HG03280 (cell line): ENCODE results near the gene BPIFB2.

ENCODE experiments used
- ATAC-seq: cut with Tn5 transposase; IDR thresholded peaks from one replicate; pipeline ENCODE4 v1.9.1; 2021; ENCODE audit warnings: mild to moderate bottlenecking, moderate library complexity; ENCODE audit not compliant: unreplicated experiment

Gene BPIFB2

DNA sequence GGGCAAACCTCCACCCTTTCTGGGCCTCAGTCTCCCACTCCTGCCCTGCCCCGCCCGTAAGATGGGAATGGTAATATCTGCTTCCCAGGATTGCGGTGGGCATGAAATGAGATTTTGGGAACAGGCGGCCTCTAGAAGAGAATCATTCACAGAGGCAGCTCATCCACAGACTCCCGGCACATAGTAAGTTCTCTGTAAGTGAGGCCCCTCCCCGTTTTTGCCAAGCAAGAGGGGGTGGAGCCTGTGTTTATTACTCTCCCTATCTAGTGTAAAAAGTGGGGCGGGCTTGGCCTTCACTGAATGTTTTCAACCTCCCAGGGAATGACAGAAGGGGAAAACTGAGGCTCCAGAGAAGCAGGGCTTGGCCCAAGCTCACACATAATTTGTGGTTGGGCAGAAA lies 23.3 kb upstream of the BPIFB2 start:
- no peak for ATAC-seq

DNA sequence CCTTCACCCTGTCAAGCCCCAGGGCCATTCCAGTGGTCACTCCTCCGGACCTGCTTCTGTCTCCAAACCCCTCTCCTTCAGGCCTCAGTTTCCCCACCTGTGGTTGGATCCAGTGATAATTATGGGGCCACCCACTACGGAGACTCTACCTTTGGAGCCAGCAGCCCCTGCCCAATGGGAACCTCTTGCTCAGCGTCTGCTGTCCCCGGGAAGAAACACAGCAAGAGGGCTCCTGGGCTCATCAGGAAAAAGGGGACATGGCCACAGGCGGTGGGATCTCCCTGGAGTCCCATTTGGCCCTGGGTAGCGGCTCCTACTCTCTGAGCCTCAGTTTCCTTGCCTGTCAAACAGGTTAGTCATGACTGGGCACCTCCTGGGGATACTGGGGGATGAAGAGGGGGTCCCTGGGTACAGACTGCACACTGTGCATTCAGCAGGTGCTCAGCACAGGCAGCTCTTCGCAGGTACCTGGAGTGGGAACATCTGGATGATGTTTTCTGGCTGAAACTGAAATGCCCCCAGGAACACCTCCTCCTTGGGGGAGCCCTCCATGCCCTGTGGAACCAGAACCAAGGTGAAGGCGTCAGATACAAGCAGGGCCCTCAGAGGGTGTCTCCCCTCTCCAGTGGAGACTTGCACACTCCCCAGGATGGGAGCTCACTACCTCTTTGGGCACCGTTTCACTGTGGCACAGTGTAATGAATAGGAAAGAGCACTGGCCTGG lies 22.7 kb upstream of the BPIFB2 start:
- ATAC-seq = no peak

GRCh38 chr20:32985596-32985995 lies 21.9 kb upstream of the BPIFB2 start:
- ATAC-seq = no peak

GRCh38 chr20:32986331-32986966 lies 21.1 kb upstream of the BPIFB2 start:
- no peak for ATAC-seq

DNA sequence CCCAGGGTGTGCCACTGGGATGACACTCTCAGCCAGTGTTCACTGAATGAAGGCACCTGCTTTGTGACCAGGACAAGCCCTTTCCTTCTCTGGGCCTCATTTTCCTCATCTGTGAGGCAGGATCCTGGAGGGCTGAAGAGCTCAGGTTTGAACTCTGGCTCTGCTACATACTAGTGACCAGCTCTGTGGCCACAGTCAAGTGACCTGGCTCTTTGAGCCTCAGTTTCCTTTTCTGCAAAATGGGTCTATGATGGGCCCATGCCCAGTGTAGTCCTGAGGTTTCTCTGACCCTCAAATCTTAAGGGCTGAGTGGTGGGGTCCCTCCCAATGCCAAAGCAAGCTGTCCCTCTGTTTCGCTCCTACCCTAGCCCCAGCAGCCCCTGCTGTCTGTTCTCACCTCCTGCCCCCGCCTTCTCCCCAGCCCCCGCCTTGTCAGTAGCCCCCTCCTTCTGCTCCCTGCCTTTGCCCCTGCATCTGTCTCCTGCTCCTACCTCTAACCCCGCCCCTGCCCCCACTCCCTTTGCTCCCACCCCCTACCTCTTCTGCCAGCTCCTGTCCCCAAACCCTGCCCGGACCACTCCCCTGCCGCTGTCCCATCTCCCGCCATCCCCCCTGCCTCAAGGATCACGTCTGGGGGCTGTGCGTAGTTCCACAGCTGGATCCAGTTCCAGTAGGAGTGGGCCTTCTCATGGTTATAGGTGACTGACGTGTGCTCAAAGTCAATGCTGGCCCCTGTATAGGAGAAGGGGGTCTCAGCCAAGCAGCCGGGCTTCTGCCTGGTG lies 20.3 kb upstream of the BPIFB2 start:
- ATAC-seq = no peak

DNA sequence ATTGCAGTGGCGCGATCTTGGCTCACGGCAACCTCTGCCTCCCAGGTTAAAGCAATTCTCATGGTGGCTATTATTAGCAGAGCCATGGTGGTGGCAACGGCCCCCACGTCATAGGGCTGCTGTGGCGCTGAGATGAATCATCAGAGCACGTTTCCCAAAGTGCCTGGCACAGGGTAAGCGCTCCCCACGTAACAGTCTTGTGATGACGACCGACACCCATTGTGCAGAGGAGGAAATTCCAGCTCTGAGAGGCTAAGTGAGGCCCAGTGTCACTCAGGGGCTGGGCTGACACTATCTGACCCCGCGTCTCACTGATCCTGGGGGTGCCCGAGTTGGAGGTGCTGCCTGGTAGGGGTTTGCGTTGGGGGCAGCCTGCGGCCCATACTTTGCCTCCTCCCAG lies 19.5 kb upstream of the BPIFB2 start:
- no peak for ATAC-seq

DNA sequence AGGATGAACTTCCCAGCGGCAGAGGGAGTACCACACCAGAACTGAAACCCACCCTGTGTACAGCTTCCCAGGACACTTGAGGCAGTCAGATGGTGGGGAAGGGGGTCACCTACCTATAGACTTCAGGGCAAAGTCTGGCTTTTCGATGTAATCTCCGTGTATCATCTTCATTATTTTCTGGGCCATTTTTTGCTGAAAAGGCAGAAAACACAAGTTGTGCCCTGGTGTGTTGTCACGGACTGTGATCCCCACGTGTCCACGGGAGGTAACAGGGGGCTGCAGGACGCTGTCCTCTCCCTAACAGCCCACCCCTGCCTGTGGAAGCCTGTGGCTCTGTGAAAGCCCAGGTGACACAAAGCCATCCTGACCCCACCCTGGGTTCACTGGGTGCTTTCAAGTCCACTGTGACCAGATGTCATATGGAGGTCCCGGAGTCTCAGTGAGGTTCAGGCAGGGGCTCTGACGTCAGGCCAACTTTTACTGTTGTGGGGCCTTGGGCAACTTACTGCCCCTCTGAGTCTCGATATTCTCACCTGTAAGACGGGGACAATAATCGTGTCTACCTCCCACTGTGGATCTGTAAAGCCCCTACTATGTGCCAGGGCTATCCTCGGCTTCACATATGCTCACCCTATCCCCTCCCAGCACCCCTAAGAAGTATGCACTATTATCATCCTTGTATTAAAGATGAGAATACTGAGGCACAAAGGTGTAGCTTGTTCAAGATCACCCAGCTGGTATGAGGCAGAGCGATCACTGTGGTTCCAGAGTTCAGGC lies 17.8 kb upstream of the BPIFB2 start:
- ATAC-seq = no peak

DNA sequence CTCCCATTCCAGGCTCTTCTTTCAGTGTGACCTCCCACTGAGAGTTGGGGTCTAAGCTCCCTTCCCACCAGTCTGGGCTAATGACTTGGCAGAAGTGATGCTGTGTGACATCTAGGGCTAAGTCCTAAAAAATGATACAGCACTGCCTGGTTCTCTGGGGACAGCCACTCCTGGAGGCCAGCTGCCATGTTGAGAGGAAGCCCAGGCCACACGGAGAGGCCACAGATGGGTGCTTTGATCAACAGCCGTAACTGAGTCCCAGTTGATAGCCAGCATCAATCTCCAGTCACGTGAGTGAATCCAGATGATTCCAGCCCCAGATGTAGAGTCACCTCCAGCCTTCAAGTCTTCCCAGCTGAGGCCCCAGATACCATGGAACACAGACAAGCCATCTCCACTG lies 17.1 kb upstream of the BPIFB2 start:
- no peak for ATAC-seq

DNA sequence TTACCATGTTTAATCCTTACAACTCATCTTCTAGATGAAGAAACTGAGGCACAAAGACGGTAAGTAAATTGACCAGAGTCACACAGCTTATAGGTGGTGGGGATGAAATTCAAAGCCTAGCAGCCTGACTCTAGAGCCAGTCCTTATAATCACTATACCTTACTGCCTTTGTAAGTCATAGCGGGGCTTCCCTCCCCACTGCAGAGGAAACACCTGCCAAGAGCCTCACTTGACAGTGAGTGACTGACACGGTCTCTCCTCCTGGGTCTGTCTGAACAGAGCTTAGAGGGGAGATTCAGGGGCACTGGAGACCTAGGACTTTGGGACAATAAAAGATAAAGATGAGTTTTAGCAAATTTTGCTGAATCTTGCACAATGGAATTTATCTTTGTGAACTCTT lies 16.1 kb upstream of the BPIFB2 start:
- ATAC-seq = no peak

DNA sequence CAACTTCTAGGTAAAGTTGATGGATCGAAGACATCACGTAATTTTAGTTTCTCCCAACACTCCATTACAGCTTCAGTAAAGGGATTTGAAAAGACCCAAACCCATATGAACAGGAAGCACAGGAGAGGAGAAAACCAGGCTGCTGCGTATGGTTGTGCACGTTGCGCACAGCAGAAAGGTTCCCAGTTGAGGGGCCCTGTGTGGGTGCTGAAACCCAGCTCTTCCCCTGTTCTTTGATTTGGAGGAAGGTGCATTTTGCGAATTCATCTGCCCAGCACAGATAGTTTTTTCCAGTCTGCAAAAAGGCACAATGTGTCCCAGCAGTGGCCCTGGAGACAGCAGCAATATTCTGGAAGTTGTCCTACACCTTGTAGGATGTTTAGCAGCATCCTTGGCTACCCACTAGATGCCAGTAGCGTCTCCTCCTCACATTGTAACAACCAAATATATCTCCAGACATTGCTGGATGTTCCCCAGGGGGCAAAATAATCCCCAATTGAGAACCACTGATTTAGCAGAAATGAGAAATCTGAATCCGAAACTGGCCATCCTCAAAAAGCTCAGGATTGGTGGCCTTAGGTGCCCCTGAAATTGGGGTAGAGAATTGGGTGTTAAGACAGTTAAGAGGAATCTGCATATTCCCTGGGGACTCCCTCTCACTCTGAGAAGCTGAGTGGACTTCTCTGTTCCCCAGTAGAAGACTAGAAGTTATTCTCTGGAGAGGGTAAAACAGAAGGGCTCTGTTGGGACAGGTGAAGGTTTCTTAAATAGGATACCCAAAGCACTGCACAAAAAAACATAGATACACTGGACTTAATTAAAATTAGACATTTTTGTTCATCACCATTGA lies 15.5 kb upstream of the BPIFB2 start:
- no peak for ATAC-seq

GRCh38 chr20:32993496-32994050 lies 13.9 kb upstream of the BPIFB2 start:
- ATAC-seq = no peak

GRCh38 chr20:32995802-32996201 lies 11.7 kb upstream of the BPIFB2 start:
- no peak for ATAC-seq

GRCh38 chr20:32997431-32997830 lies 10.1 kb upstream of the BPIFB2 start:
- ATAC-seq = no peak

DNA sequence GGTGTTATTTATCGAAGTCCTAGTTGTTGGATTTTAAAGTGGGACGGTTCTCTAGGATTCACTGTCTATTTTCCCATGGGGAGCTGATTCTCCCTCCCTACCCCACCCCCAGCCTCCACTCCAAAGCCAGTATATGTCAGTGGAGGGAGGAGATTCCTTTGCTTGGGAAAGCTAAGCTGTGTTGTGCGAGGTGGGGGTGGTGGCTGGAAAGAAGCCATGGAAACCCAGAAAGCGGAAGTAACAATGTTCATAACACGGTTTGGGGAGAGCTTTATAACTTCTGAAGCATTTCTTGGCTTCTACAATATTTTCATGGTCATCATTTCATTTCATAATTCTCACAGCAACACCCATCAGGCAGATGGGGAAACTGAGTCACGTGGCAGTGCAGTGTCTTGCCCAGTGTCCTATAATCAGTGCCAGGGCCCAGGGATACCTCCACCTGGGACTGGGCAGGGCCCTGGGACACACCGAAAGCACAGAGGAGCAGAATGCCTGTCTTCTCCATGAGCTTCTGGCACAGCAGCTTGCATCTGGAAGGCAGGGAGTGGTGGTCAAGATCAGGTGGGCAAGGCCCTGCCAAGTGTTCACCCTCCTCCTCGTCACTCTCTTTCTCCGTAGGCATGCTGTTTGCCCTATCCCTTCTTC lies 7.8 kb upstream of the BPIFB2 start:
- no peak for ATAC-seq

- no peak for ATAC-seq
Observed at GRCh38 chr20:33000802-33001466, 6.6 kb upstream of the BPIFB2 start.

- ATAC-seq = no peak
Observed at GRCh38 chr20:33002087-33002808, 5.3 kb upstream of the BPIFB2 start.

- ATAC-seq = no peak
Observed at GRCh38 chr20:33004141-33004751, 3.3 kb upstream of the BPIFB2 start, which contains the start of gene SUN5. TSS of gene SUN5 (minus strand) at chr20:33004433. CDS start at chr20:33004340, 93 bp downstream.

DNA sequence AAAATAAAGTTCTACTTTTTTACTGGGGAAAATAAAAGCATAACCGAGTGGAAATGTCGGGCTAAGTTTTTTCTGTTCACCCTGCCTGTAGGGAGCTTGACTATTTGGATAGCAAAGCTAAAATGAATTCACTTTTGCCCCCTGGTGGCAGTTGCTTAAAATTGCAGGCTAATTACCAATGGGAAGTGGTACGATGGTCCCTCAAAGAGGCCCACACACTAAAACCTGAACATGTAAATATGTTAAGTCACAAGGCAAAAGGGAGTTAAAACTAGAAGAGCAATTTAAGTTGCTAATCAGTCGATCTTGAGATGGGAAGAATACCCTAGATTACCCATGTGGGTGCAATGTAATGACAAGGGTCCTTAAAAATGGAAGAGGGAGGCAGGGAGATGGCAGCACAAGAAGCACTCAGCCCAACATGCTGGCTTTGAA lies 2.4 kb upstream of the BPIFB2 start:
- no peak for ATAC-seq
